ENCODE data around the gene PGGT1B. TPM values are rescaled to one million over a fixed set of nuclear protein-coding genes. Genes with fewer than 3 reads are reported as not detected.

The PGGT1B gene
- polyA plus RNA-seq, 3 donors: 3.2 to 32.6 (median 11.6) TPM

DNA sequence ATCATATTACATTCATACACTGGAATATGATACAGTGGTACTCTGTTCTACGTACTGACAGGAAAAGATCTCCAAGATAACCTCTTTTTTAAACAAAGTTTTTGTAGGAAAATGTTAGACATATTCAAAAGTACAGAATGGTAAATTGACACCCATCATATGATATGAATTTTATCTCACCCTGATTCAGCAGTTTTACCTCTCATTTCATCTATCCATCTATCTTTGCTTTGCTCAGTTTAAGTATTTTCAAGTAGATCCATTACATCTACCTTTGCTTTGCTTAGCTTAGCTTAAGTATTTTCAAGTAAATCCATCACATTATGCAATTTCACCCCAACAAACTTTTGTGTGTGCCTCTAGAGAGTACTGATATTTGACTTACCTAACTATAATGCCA, 19.5 kb upstream of the PGGT1B start:
- no CpG with 5 or more reads among the region's 1 CpG for WGBS (ENCODE audit: insufficient coverage)
- H3K36me3 ChIP-seq (replicated peaks in 1 of 2; ENCODE audit: control insufficient read depth in 1 of 2, insufficient read depth in 2 of 2, low read length in 2 of 2): no peaks in the 10 kb centered on the region
- TF ChIP-seq, protein P1, sequence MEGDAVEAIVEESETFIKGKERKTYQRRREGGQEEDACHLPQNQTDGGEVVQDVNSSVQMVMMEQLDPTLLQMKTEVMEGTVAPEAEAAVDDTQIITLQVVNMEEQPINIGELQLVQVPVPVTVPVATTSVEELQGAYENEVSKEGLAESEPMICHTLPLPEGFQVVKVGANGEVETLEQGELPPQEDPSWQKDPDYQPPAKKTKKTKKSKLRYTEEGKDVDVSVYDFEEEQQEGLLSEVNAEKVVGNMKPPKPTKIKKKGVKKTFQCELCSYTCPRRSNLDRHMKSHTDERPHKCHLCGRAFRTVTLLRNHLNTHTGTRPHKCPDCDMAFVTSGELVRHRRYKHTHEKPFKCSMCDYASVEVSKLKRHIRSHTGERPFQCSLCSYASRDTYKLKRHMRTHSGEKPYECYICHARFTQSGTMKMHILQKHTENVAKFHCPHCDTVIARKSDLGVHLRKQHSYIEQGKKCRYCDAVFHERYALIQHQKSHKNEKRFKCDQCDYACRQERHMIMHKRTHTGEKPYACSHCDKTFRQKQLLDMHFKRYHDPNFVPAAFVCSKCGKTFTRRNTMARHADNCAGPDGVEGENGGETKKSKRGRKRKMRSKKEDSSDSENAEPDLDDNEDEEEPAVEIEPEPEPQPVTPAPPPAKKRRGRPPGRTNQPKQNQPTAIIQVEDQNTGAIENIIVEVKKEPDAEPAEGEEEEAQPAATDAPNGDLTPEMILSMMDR (IDR thresholded peaks at IDR 0.05): no peak
- peaks cover 15% of the 10 kb centered on the region for H3K4me1 Mint-ChIP-seq
- no peak overlapping the region for H3K4me3 ChIP-seq (replicated peaks in 1 of 3; ENCODE audit: low read depth in 2 of 3, low read length in 3 of 3)
- intact Hi-C loops (cut with micrococcal nuclease): no loop called here
- H3K4me3 Mint-ChIP-seq: no peak overlapping the region
- peaks cover 20% of the 10 kb centered on the region for H3K79me2 ChIP-seq (ENCODE audit: insufficient read depth, low read length)
- no peaks in the 10 kb centered on the region for H3K9me3 ChIP-seq (replicated peaks in 1 of 2; ENCODE audit: control insufficient read depth in 1 of 2, insufficient read depth in 1 of 2, low read length in 2 of 2)
- H3K27ac Mint-ChIP-seq: no peak overlapping the region
- no peak overlapping the region for H3K27ac ChIP-seq (ENCODE audit: low read depth in 1 of 2, low read length in 2 of 2)
- H3K36me3 Mint-ChIP-seq: peaks cover 13 to 18% of the 10 kb centered on the region in 2 donors
- H2AFZ ChIP-seq (ENCODE audit: insufficient read depth, low read depth, low read length, poor library complexity, severe bottlenecking): no peak overlapping the region
- peaks cover 0 to 9% of the 10 kb centered on the region in 2 donors for H3K4me1 ChIP-seq (ENCODE audit: control insufficient read depth in 1 of 2, insufficient read depth in 2 of 2, low read length in 2 of 2)
- no peak overlapping the region for H3K4me2 ChIP-seq (replicated peaks; ENCODE audit: extremely low read depth, low read length, poor library complexity, severe bottlenecking)
- no peaks in the 10 kb centered on the region for H3K9me3 Mint-ChIP-seq
- no peak overlapping the region for H3K9ac ChIP-seq (ENCODE audit: insufficient read depth, low read length, poor library complexity, severe bottlenecking)
- DNase-seq: no peak
- H3K27me3 ChIP-seq (ENCODE audit: control insufficient read depth in 2 of 2, insufficient read depth in 2 of 2, low read length in 2 of 2): no peaks in the 10 kb centered on the region
- no peaks in the 10 kb centered on the region for H3K27me3 Mint-ChIP-seq (ENCODE audit: low read depth in 3 of 3)
- peaks cover 9% of the 10 kb centered on the region for H4K20me1 ChIP-seq (ENCODE audit: insufficient read depth, low read length)

DNA sequence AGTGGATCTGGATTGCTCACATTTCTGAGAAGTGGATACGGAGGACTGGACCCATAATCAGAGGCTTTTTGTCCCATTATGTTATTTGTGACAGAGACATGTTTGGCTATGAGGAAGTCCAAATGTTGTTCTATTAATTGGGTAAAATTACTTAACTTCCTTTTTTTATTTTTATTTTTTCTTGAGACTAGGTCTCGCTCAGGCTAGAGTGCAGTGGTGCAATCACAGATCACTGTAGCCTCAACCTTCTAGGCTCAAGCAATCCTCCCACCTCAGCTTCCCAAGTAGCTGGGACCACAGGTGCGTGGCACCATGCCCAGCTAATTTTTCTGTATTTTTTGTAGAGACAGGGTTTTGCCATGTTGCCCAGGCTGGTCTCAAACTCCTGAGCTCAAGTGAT, 11.9 kb upstream of the PGGT1B start:
- TF ChIP-seq, protein P1 (IDR thresholded peaks at IDR 0.05): no peak
- H3K27ac ChIP-seq (ENCODE audit: low read depth in 1 of 2, low read length in 2 of 2): no peak overlapping the region
- no CpG with 5 or more reads among the region's 3 CpGs for WGBS (ENCODE audit: insufficient coverage)
- H3K9me3 Mint-ChIP-seq: no peaks in the 10 kb centered on the region
- peaks cover 37 to 49% of the 10 kb centered on the region in 2 donors for H3K4me1 ChIP-seq (ENCODE audit: control insufficient read depth in 1 of 2, insufficient read depth in 2 of 2, low read length in 2 of 2)
- H3K36me3 ChIP-seq (replicated peaks in 1 of 2; ENCODE audit: control insufficient read depth in 1 of 2, insufficient read depth in 2 of 2, low read length in 2 of 2): peaks cover 0 to 4% of the 10 kb centered on the region in 2 donors
- peak overlapping the region in 1 of 3 experiments; percentile 25 for H3K4me3 ChIP-seq (replicated peaks in 1 of 3; ENCODE audit: low read depth in 2 of 3, low read length in 3 of 3)
- H2AFZ ChIP-seq (ENCODE audit: insufficient read depth, low read depth, low read length, poor library complexity, severe bottlenecking): no peak overlapping the region
- H3K9me3 ChIP-seq (replicated peaks in 1 of 2; ENCODE audit: control insufficient read depth in 1 of 2, insufficient read depth in 1 of 2, low read length in 2 of 2): no peaks in the 10 kb centered on the region
- no peaks in the 10 kb centered on the region for H3K27me3 ChIP-seq (ENCODE audit: control insufficient read depth in 2 of 2, insufficient read depth in 2 of 2, low read length in 2 of 2)
- H3K27ac Mint-ChIP-seq: peak overlapping the region; percentile 51 to 90 (median 82)
- no peaks in the 10 kb centered on the region for H3K27me3 Mint-ChIP-seq (ENCODE audit: low read depth in 3 of 3)
- intact Hi-C loops (cut with micrococcal nuclease): no loop called here
- peak overlapping the region; percentile 52 for H3K4me2 ChIP-seq (replicated peaks; ENCODE audit: extremely low read depth, low read length, poor library complexity, severe bottlenecking)
- H3K4me3 Mint-ChIP-seq: peak overlapping the region in 1 of 2 donors; percentile 67
- no peak overlapping the region for H3K9ac ChIP-seq (ENCODE audit: insufficient read depth, low read length, poor library complexity, severe bottlenecking)
- peaks cover 6 to 27% of the 10 kb centered on the region in 2 donors for H3K36me3 Mint-ChIP-seq
- H3K79me2 ChIP-seq (ENCODE audit: insufficient read depth, low read length): no peaks in the 10 kb centered on the region
- H3K4me1 Mint-ChIP-seq: peaks cover 48% of the 10 kb centered on the region
- no peaks in the 10 kb centered on the region for H4K20me1 ChIP-seq (ENCODE audit: insufficient read depth, low read length)
- peak; percentile 43 to 57 (median 49) for DNase-seq

Measured in CD14-positive monocyte (primary cell).